DMS153 (cell line): ENCODE results near the gene ERCC5.

ENCODE experiments used
- DNase-seq: peaks from one replicate; lab custom pipeline; 2025; lab: John Stamatoyannopoulos, UW

The ERCC5 gene

GRCh38 chr13:102845630-102846260 is at the start of gene ERCC5:
Gene ERCC5 (plus strand): TSS chr13:102846032. CDS start chr13:102846267, 235 bp downstream.
- peak; percentile 86 for DNase-seq

GRCh38 chr13:102798581-102799425 is 47.0 kb upstream of the ERCC5 start, which contains the start of the genes BIVM and POGLUT2:
Gene BIVM (plus strand): TSS chr13:102799119. CDS start chr13:102807268, 8,149 bp downstream.
Gene POGLUT2 (minus strand): TSS chr13:102798976. CDS start chr13:102798670, 306 bp downstream.
- peak; percentile 79 for DNase-seq

- no peak for DNase-seq
Measured at GRCh38 chr13:102799426-102800144, 46.2 kb upstream of the ERCC5 start.

GRCh38 chr13:102800145-102801041 is 45.4 kb upstream of the ERCC5 start:
- peak; percentile 51 for DNase-seq

GRCh38 chr13:102805680-102806079 is 40.2 kb upstream of the ERCC5 start:
- DNase-seq = no peak

GRCh38 chr13:102807699-102808098 is 38.1 kb upstream of the ERCC5 start:
- DNase-seq = no peak

GRCh38 chr13:102812611-102813287 is 33.1 kb upstream of the ERCC5 start:
- DNase-seq = no peak

GRCh38 chr13:102814025-102814607 is 31.7 kb upstream of the ERCC5 start:
- no peak for DNase-seq

GRCh38 chr13:102814793-102815192 is 31.0 kb upstream of the ERCC5 start:
- DNase-seq = no peak

- no peak for DNase-seq
Measured at GRCh38 chr13:102815788-102816187, 30.0 kb upstream of the ERCC5 start.

GRCh38 chr13:102816708-102817107 is 29.1 kb upstream of the ERCC5 start:
- DNase-seq = no peak

- DNase-seq = no peak
Measured at GRCh38 chr13:102817241-102817640, 28.6 kb upstream of the ERCC5 start.

- DNase-seq = no peak
Measured at GRCh38 chr13:102817907-102818306, 27.9 kb upstream of the ERCC5 start.

- DNase-seq = no peak
Measured at GRCh38 chr13:102825400-102825799, 20.4 kb upstream of the ERCC5 start.

- no peak for DNase-seq
Measured at GRCh38 chr13:102825921-102826706, 19.7 kb upstream of the ERCC5 start.

GRCh38 chr13:102830646-102831045 is 15.2 kb upstream of the ERCC5 start:
- no peak for DNase-seq

GRCh38 chr13:102836471-102836870 is 9.4 kb upstream of the ERCC5 start:
- DNase-seq = no peak

GRCh38 chr13:102838273-102838672 is 7.6 kb upstream of the ERCC5 start:
- DNase-seq = no peak

- no peak for DNase-seq
Measured at GRCh38 chr13:102838982-102839381, 6.8 kb upstream of the ERCC5 start.

GRCh38 chr13:102839462-102839861 is 6.4 kb upstream of the ERCC5 start:
- no peak for DNase-seq
